Activated naive CD8-positive, alpha-beta T cell treated with anti-CD3 and anti-CD28 coated beads, Interleukin-2, amount 10 ng/mL, durations not matched to agents 7 days and 5 days (primary cell): Measurements from ENCODE around the gene NPHP4. TPM values are rescaled to one million over a fixed set of nuclear protein-coding genes. Genes with fewer than 3 reads are reported as not detected.

Source experiments
- ATAC-seq: fragments of 150-1000 bp; cut with Tn5 transposase; one replicate; pipeline ENCODE4 v1.10.0; 2021; ENCODE audit warnings: low read depth, moderate library complexity
- POLR2A ChIA-PET: fragments of 350-600 bp; sonication (Branson Sonifier 250); formaldehyde crosslinking; loops from one replicate; lab custom pipeline; 2021; ENCODE audit warnings: antibody characterized with exemption; lab: Charles Lee
- DNase-seq: peaks from one replicate; pipeline ENCODE4 v3.0.0; 2021
- H3K27ac Mint-ChIP-seq: one replicate; pipeline ENCODE4 v1.8.0; 2022; ENCODE audit warnings: mild to moderate bottlenecking, mixed read lengths
- H3K27me3 Mint-ChIP-seq: one replicate; pipeline ENCODE4 v1.8.0; 2022; ENCODE audit warnings: mild to moderate bottlenecking, moderate library complexity, mixed read lengths
- H3K36me3 Mint-ChIP-seq: one replicate; pipeline ENCODE4 v1.8.0; 2021; ENCODE audit warnings: mild to moderate bottlenecking, mixed read lengths
- H3K4me1 Mint-ChIP-seq: one replicate; pipeline ENCODE4 v1.8.0; 2021; ENCODE audit warnings: mixed read lengths
- H3K4me3 Mint-ChIP-seq: one replicate; pipeline ENCODE4 v1.8.0; 2022; ENCODE audit warnings: mild to moderate bottlenecking, moderate library complexity, mixed read lengths
- H3K9me3 Mint-ChIP-seq: one replicate; pipeline ENCODE4 v1.8.0; 2021; ENCODE audit warnings: mixed read lengths
- total RNA-seq, 2 experiments: library from RNA; stranded (reverse); gene quantifications; one replicate each; pipeline ENCODE4 v1.2.3, GENCODE V29; 2021

The NPHP4 gene
- total RNA-seq, 2 experiments from 2014 or later: 16.4 to 17.5 TPM

- Mint-ChIP-seq H3K27ac (no peak overlapping the region), H3K4me3 (no peak overlapping the region), H3K9me3 (no peaks in the 10 kb centered on the region), H3K27me3 (no peaks in the 10 kb centered on the region), H3K36me3 (no peaks in the 10 kb centered on the region), H3K4me1 (peaks cover 5% of the 10 kb centered on the region)
- DNase-seq (no peak), ATAC-seq (no peak)
- POLR2A ChIA-PET: no interaction called here
These were observed 79.0 kb downstream of the NPHP4 start for GRCh38 chr1:5913078-5913845.

- no peaks in the 10 kb centered on the region for H3K27me3 Mint-ChIP-seq
- no peaks in the 10 kb centered on the region for H3K9me3 Mint-ChIP-seq
- DNase-seq (no peak), ATAC-seq (no peak)
- POLR2A ChIA-PET: no interaction called here
- no peak overlapping the region for H3K27ac Mint-ChIP-seq
- no peak overlapping the region for H3K4me3 Mint-ChIP-seq
- no peaks in the 10 kb centered on the region for H3K36me3 Mint-ChIP-seq
- H3K4me1 Mint-ChIP-seq: peaks cover 5% of the 10 kb centered on the region
These were observed 80.4 kb downstream of the NPHP4 start for GRCh38 chr1:5911871-5912271.

- Mint-ChIP-seq H3K36me3 (no peaks in the 10 kb centered on the region), H3K4me3 (no peak overlapping the region), H3K27ac (no peak overlapping the region), H3K27me3 (no peaks in the 10 kb centered on the region), H3K4me1 (peaks cover 5% of the 10 kb centered on the region), H3K9me3 (no peaks in the 10 kb centered on the region)
- POLR2A ChIA-PET: no interaction called here
- no peak for DNase-seq
- ATAC-seq: no peak
These were observed 81.1 kb downstream of the NPHP4 start for GRCh38 chr1:5911157-5911556.

GRCh38 chr1:5910666-5911065, 81.6 kb downstream of the NPHP4 start:
- Mint-ChIP-seq H3K27me3 (no peaks in the 10 kb centered on the region), H3K27ac (no peak overlapping the region), H3K36me3 (no peaks in the 10 kb centered on the region), H3K4me1 (peaks cover under 1% of the 10 kb centered on the region), H3K9me3 (no peaks in the 10 kb centered on the region), H3K4me3 (no peak overlapping the region)
- ATAC-seq (no peak), DNase-seq (no peak)
- POLR2A ChIA-PET: no interaction called here

- Mint-ChIP-seq H3K27ac (no peak overlapping the region), H3K9me3 (no peaks in the 10 kb centered on the region), H3K4me1 (no peaks in the 10 kb centered on the region), H3K36me3 (no peaks in the 10 kb centered on the region), H3K4me3 (no peak overlapping the region), H3K27me3 (no peaks in the 10 kb centered on the region)
- ATAC-seq: no peak
- DNase-seq: no peak
- POLR2A ChIA-PET: no interaction called here
These were observed 82.0 kb downstream of the NPHP4 start for GRCh38 chr1:5910276-5910620.

GRCh38 chr1:5909576-5910275, 82.5 kb downstream of the NPHP4 start:
- POLR2A ChIA-PET: no interaction called here
- no peaks in the 10 kb centered on the region for H3K27me3 Mint-ChIP-seq
- H3K9me3 Mint-ChIP-seq: no peaks in the 10 kb centered on the region
- no peaks in the 10 kb centered on the region for H3K4me1 Mint-ChIP-seq
- DNase-seq: no peak
- H3K4me3 Mint-ChIP-seq: no peak overlapping the region
- no peak overlapping the region for H3K27ac Mint-ChIP-seq
- no peak for ATAC-seq
- H3K36me3 Mint-ChIP-seq: no peaks in the 10 kb centered on the region

GRCh38 chr1:5908461-5909375, 83.5 kb downstream of the NPHP4 start:
- DNase-seq (no peak), ATAC-seq (no peak)
- POLR2A ChIA-PET: no interaction called here
- no peaks in the 10 kb centered on the region for H3K4me1 Mint-ChIP-seq
- no peaks in the 10 kb centered on the region for H3K36me3 Mint-ChIP-seq
- H3K9me3 Mint-ChIP-seq: no peaks in the 10 kb centered on the region
- no peak overlapping the region for H3K27ac Mint-ChIP-seq
- H3K27me3 Mint-ChIP-seq: no peaks in the 10 kb centered on the region
- no peak overlapping the region for H3K4me3 Mint-ChIP-seq

- H3K9me3 Mint-ChIP-seq: no peaks in the 10 kb centered on the region
- H3K4me3 Mint-ChIP-seq: no peak overlapping the region
- DNase-seq (no peak), ATAC-seq (no peak)
- no peaks in the 10 kb centered on the region for H3K36me3 Mint-ChIP-seq
- no peaks in the 10 kb centered on the region for H3K27me3 Mint-ChIP-seq
- H3K4me1 Mint-ChIP-seq: no peaks in the 10 kb centered on the region
- POLR2A ChIA-PET: no interaction called here
- H3K27ac Mint-ChIP-seq: no peak overlapping the region
These were observed 84.3 kb downstream of the NPHP4 start for GRCh38 chr1:5907966-5908365.

- DNase-seq (no peak), ATAC-seq (no peak)
- Mint-ChIP-seq H3K9me3 (no peaks in the 10 kb centered on the region), H3K27ac (no peak overlapping the region), H3K4me3 (no peak overlapping the region), H3K4me1 (peaks cover 1% of the 10 kb centered on the region), H3K27me3 (no peaks in the 10 kb centered on the region), H3K36me3 (peaks cover under 1% of the 10 kb centered on the region)
- POLR2A ChIA-PET: no interaction called here
These were observed 84.8 kb downstream of the NPHP4 start for GRCh38 chr1:5907386-5907785.

GRCh38 chr1:5906966-5907365, 85.3 kb downstream of the NPHP4 start:
- ATAC-seq: no peak
- Mint-ChIP-seq H3K4me1 (peaks cover 2% of the 10 kb centered on the region), H3K27me3 (no peaks in the 10 kb centered on the region), H3K4me3 (no peak overlapping the region), H3K27ac (no peak overlapping the region), H3K36me3 (peaks cover 2% of the 10 kb centered on the region), H3K9me3 (no peaks in the 10 kb centered on the region)
- POLR2A ChIA-PET: no interaction called here
- no peak for DNase-seq

- Mint-ChIP-seq H3K27ac (no peak overlapping the region), H3K4me3 (no peak overlapping the region), H3K4me1 (peaks cover 2% of the 10 kb centered on the region), H3K9me3 (no peaks in the 10 kb centered on the region), H3K36me3 (peaks cover 2% of the 10 kb centered on the region), H3K27me3 (no peaks in the 10 kb centered on the region)
- ATAC-seq (no peak), DNase-seq (no peak)
- POLR2A ChIA-PET: no interaction called here
These were observed 86.1 kb downstream of the NPHP4 start for GRCh38 chr1:5906116-5906515.

- H3K36me3 Mint-ChIP-seq: peaks cover 2% of the 10 kb centered on the region
- POLR2A ChIA-PET: no interaction called here
- no peak for DNase-seq
These were observed 86.8 kb downstream of the NPHP4 start for GRCh38 chr1:5905436-5905835.

GRCh38 chr1:5904551-5904950, 87.7 kb downstream of the NPHP4 start:
- peaks cover 4% of the 10 kb centered on the region for H3K4me1 Mint-ChIP-seq
- no peak for ATAC-seq

More at GRCh38 chr1:5905436-5905835, 86.8 kb downstream of the NPHP4 start:
- no peaks in the 10 kb centered on the region for H3K27me3 Mint-ChIP-seq
- peaks cover 2% of the 10 kb centered on the region for H3K4me1 Mint-ChIP-seq
- no peak overlapping the region for H3K27ac Mint-ChIP-seq
- H3K4me3 Mint-ChIP-seq: no peak overlapping the region
- ATAC-seq: no peak
- H3K9me3 Mint-ChIP-seq: no peaks in the 10 kb centered on the region

More at GRCh38 chr1:5904551-5904950, 87.7 kb downstream of the NPHP4 start:
- Mint-ChIP-seq H3K36me3 (peaks cover 2% of the 10 kb centered on the region), H3K27me3 (no peaks in the 10 kb centered on the region), H3K9me3 (no peaks in the 10 kb centered on the region), H3K4me3 (no peak overlapping the region), H3K27ac (no peak overlapping the region)
- no peak for DNase-seq
- POLR2A ChIA-PET: no interaction called here
